SIG-M5 (cell line): ENCODE measurements around the gene ACO1.

ENCODE experiments used
- DNase-seq: peaks from one replicate; lab custom pipeline; 2025; lab: John Stamatoyannopoulos, UW

Gene ACO1

GRCh38 chr9:32490601-32491000 lies 106.2 kb downstream of the ACO1 start:
- DNase-seq = no peak

- no peak for DNase-seq
Observed at GRCh38 chr9:32497921-32498320, 113.5 kb downstream of the ACO1 start.

DNA sequence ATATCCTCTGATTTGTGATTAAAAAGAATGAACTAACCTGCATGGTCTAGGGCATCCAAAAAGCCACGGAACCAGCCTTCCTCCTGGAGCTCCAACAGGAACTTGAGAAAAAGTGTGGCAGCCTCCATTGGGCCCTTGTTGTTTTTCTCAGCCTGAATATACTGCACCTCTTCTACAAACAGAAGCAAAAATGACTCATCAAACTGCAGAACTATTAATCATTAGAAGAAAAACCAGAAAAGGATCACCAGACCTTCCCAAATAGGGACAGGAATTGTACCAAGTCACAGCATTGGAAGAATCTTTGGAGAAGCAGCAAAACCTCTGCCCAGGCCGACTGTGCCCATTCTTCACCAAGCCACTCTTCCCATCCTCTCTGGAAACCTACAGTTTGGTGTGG lies 116.3 kb downstream of the ACO1 start:
- no peak for DNase-seq

GRCh38 chr9:32501868-32502267 lies 117.4 kb downstream of the ACO1 start:
- DNase-seq = no peak

DNA sequence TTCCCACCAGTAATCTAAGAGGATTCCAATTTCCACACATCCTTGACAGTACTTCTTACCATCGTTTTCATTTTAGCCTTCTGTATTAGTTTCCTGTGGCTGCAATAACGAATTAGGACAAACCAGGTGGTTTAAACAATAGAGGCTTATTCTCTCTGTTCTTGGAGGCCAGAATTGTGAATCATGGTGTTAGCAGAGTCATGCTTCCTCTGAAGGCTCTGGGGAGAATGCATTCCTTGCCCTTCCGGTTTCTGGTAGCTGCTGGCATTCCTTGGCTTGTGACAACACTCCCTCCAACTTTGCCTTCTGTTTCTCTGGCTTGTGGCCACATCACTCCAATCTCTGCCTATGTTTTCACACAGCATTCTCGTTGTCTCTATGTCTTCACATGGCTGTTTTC lies 118.0 kb downstream of the ACO1 start:
- no peak for DNase-seq

DNA sequence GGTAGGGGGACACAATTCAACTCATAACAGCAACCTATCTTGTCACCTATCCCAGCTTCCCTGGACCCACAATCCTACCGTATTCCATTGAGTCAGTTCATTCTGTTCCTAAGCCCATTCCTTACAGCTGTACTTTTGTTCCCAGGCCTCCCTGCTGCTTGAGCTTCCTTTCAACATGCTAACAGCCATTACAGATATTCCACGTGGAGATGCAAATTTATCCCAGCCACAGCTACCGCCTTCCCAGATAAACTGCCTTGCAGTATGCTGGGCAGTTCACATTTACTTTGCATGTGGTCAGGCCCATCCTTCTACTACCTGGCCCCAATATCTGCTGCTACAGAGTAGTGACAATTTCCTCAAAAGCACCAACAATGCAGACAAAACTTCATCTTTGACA lies 118.6 kb downstream of the ACO1 start:
- no peak for DNase-seq
